NCI-H748 (cell line): ENCODE results near the gene APOL1.
"Not testable (repeated sequence)": the region's sequence is repeated elsewhere in the genome, so short reads cannot be mapped to it uniquely, and the experiment has no call there.

Experiments used
- DNase-seq: peaks from one replicate; lab custom pipeline; 2025; ENCODE audit not compliant: unreplicated experiment; lab: John Stamatoyannopoulos, UW

APOL1 gene

GRCh38 chr22:36244522-36245391 lies 8.2 kb upstream of the APOL1 start:
- DNase-seq = no peak

- no peak for DNase-seq
These were observed 7.1 kb upstream of the APOL1 start for GRCh38 chr22:36245805-36246356.

DNA sequence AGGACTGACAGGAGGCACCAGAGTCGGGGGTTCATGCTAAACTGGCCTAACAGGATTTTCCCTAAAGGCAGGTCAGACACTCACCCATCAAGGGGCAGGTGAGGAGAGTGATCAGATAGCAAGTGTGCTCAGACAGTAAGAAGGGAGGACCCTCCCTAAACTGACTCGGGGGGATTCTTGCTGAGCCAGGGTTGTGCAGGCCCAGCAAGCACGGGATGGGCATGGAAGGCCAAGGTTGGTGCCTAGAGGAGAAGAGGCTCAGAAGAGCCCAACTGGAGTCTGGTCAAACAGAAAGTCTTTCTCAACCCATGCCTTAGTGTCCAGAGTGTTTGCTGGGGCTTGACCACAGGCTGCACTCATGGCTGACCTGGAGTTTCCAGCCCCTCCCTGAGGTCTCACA lies 6.2 kb upstream of the APOL1 start:
- no peak for DNase-seq

GRCh38 chr22:36247955-36248354 lies 5.0 kb upstream of the APOL1 start:
- no peak for DNase-seq

DNA sequence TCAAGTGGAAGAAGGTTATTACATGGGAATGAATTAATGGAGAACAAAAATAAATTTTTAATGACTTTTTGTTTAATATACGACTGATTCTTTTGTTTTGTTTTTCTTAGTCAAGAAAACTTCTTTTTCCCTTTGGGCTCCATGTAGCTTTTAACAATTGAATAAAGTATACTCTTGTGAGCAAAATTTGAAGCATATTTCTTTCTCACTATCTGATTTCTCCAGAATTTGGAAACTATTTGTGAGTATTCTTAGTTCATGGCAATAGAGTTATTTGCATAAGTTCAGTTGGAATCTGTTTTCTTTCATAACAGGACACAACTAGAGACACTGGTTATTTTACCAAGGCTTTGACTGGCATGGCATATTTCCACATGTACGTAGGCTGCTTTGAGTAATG lies 3.8 kb upstream of the APOL1 start:
- DNase-seq = no peak

DNA sequence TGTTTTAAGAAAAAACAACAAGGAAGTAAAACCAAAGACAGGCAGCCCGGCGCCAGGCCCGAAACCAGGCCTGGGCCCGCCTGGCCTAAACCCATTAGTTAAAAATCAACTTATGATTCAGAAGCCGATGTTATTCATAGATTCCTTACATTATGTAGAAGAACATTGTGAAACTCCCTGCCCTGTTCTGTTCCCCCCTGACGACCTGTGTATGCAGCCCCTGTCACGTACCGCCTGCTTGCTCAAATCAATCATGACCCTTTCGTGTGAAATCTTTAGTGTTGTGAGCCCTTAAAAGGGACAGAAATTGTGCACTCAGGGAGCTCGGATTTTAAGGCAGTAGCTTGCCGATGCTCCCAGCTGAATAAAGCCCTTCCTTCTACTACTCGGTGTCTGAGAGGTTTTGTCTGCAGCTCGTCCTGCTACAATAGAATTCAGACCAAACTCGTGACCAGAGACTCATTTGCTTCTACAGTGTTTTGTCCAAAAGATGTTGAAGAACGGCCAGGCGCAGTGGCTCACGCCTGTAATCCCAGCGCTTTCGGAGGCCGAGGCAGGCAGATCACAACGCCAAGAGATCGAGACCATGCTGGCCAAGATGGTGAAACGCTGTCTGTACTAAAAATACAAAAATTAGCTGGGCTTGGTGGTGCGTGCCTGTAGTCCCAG lies 2.5 kb upstream of the APOL1 start:
- DNase-seq = not testable (repeated sequence)

DNA sequence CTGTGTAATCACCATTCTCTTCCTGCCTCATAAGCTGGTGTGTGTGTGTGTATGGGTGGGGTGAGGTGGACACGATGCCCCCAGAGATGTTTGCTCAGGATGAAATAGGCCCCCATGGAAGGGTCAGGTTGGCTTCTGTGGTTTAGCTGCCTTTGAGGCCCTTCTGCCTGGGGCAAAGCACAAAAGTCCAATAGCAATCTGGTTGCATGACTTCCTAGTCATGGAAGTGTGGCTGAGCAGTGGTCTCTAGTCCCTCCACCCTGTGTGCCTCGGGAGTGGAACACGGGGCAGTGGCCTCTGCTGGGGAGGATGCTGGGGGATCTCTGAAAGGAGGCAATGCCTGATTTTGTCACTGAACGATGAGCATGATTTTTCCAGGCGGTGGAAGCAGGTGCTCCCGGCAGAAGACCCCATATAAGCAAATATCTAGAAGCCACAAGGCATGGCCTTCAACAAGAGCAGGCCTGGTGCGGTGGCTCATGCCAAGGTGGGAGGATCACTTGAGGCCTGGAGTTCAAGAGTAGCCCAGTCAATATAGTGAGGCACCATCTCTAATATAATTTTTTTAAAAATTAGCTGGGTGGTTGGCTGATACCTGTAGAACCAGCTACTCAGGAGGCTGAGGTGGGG lies 839 bp upstream of the APOL1 start:
- DNase-seq = not testable (repeated sequence)

DNA sequence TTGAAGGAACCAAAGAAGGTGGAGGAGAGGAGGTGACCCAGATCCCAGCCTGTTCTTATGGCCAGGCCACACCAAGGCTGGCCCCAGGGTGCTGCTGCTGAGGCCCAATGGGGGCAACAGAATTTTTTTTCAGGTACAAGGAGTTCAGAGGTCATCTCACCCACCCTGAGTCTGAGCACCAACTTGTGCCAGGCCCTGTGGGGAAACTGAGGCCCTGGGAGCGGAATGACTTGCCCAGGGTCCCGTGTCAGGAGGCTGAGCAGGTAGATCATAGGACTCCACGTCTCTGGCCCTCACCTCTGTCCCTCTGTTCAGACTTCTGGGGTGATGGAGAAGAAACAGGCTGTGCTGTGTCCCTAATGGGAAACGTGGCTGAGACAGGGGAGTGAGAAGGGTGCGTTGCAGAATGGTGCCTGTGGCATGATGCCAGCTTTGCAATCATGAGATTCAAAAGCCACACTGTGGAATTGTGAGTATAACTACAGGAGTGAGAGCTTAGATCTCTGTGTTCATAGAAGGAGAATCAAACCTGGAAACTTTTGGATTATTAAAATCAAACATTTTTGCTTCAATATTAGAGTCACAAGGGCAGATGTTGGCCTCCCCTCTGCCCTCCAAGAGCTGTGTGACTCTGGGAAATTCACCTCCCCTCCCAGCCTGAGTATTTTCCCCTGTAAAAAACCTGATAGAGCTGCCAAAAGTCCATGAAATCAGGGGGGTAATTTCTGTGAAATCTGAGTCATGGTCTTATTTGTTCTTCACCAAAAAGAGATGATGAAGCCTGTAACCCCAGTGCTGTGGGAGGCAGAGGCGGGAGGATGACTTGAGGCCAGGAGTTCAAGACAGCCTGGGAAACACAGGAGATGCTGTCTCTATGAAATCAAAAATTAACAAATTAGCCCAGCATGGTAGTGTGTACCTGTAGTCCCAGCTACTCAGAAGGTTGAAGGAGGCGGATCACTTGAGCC lies 874 bp downstream of the APOL1 start:
- DNase-seq = peak; percentile 9

DNA sequence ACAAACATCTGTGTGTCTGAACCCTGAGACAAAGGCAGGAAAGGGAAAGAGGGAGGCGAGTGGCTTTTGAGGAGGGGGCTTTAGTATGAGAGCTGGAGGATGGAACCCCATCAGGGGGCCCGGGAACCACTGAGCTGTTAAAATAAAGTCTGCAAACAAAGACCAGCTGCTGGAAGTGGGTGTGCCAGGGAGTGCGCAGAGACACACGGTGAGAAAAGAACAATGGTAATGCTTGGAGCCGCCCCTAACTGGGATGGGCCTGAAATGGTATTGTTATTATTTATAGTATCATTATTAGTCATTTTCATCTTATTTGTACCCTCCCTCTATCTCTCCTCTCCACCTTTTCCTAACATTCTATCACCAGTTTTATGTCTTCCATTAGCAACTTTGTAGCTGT lies 2.6 kb downstream of the APOL1 start:
- not testable (repeated sequence) for DNase-seq

DNA sequence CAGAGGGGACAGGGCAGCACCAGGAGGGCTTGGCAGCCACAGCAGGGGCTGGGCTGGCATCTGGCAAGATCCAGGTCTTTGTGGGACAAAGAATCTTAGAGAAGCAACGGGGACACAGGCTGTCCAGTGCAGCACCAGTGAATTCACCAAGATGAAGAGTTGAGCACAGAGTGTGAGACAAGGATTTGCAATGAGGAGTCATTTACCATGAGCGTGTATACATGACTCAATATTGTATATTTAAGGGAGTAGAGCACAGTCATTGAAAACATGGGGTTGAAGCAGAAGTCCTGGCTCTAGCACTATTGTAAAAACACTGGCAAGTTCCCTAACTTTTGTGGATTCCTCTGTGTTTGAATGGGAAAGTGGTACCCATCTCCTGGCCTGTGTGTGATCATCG lies 3.5 kb downstream of the APOL1 start:
- DNase-seq = no peak

- no peak for DNase-seq
These were observed 4.4 kb downstream of the APOL1 start for GRCh38 chr22:36257308-36257707.

DNA sequence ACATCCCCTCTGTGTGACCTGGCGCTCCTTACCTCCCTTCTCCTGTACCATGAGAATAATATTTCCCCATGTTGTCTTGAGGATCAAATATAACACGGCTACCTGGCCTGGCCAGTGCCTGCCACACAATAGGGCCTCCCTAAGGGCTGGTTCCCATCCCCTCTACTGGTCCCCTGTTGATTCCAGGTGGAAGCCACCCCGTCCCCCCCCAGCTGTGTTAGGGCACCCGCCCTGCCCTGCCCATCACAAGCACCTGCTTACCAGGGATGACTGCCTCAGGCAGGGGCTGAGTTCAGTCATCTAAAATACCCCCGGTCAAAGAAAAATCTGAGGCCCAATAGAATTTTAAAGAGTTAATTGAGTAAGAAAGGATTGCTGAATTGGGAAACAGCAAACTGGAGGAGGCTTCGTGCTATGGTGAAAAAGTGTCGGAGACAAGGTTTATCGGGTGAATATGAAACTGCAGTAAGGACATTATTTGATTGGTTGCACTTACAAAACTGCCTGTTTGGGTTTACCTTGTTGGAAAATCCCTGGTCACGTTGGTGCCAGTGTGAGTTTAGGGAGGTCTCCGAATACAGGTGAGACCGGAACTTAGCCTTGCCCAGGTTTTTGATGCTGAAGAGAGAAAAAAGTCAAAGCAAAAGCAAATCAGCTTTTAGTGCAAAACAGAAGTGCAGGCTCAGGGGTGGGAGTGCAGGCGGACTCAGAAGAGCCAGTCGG lies 5.2 kb downstream of the APOL1 start:
- no peak for DNase-seq

- peak; percentile 3 for DNase-seq
These were observed 6.0 kb downstream of the APOL1 start for GRCh38 chr22:36258701-36259614.

DNA sequence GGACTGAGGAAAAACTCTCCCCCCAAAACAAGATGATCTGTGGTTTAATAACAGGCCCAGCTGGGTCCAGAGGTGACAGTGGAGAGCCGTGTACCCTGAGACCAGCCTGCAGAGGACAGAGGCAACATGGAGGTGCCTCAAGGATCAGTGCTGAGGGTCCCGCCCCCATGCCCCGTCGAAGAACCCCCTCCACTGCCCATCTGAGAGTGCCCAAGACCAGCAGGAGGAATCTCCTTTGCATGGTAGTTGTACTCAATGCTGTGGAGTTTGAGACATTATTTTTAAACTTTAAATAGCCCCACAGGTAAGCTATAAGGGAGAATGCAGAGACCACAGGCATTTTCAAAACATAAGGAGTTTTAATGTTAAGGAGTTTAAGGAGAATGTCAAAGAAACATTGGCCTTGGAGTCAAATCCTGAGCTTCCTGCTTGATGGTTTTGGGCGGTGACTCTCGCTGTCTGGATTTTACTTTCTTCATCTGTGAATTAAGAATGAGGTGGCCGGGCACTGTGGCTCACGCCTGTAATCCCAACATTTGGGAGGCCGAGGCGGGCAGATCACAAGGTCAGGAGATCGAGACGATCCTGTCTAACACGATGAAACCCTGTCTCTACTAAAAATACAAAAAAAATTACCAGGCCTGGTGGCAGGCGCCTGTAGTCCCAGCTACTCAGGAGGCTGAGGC lies 6.8 kb downstream of the APOL1 start:
- DNase-seq = no peak

DNA sequence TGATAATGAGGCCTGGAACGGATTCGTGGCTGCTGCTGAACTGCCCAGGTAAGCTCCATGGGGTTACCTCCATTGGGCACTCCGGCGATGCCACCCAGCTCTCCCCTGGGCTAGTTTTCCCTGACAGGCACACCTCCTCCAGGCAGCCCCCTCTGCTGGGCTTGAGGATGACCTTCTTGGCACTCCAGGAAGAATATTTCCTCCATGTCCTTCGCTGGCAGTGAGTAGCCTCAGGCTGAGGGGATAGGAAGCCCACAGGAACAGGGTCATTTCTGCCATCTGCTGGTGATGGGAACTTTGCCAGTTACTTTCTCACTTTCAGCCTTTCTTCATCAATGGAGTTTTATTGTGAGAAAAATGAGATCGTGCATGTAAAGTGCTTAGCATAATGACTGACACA lies 8.7 kb downstream of the APOL1 start:
- DNase-seq = not testable (repeated sequence)

GRCh38 chr22:36262307-36262706 lies 9.4 kb downstream of the APOL1 start:
- DNase-seq = not testable (repeated sequence)

DNA sequence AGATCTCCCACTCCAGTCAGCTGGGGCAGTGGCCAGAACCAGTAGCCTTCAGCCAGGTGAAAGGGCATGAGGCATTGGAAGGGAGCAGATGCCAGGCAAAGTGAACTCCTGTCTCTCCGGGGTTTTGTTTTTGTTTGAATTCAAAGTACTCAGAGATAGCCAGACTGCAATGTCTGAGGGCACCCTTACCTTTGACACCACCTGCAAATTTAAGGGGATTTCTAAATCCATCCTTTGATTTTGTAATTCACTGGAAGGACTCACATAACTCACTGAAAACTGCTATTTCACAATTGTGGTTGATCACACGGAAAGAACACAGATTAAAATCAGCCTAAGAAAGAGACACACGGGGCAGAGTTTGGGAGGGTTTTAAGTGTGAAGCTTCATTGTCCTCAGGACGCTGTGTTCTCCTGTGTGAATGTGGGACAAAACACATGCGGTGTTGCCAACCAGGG lies 10.3 kb downstream of the APOL1 start:
- not testable (repeated sequence) for DNase-seq
